GM19397 (cell line): ENCODE measurements around the gene DCC.
"Not testable (repeated sequence)": the region's sequence is repeated elsewhere in the genome, so short reads cannot be mapped to it uniquely, and the experiment has no call there.

Source experiments
- ATAC-seq: cut with Tn5 transposase; IDR thresholded peaks from one replicate; pipeline ENCODE4 v1.9.1; 2021; ENCODE audit warnings: mild to moderate bottlenecking, moderate library complexity; ENCODE audit not compliant: unreplicated experiment

Gene DCC

DNA sequence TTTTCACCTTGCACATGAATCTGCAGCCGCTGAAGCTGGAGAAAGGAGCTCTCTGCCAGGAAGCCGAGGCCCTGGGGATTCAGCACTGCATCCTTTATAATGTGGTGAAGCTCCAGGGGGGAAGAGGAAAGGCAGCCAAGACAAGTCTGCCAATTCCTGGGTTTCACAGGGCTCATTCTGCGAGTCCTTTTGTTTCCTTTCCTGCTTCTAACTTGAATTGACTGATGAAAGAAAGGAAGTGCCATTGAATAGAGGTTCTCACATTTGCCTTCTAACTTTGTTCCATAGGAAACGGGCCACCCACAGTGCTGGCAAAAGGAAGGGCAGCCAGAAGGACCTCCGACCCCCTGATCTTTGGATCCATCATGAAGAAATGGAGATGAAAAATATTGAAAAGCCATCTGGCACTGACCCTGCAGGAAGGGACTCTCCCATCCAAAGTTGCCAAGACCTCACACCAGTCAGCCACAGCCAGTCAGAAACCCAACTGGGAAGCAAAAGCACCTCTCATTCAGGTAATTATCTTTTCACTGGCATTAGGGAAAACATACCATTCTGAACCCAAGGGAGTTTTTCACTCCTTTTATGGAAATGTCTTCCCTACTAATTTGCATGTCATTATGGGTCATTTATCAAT, 1119.1 kb downstream of the DCC start:
- ATAC-seq, result no peak

DNA sequence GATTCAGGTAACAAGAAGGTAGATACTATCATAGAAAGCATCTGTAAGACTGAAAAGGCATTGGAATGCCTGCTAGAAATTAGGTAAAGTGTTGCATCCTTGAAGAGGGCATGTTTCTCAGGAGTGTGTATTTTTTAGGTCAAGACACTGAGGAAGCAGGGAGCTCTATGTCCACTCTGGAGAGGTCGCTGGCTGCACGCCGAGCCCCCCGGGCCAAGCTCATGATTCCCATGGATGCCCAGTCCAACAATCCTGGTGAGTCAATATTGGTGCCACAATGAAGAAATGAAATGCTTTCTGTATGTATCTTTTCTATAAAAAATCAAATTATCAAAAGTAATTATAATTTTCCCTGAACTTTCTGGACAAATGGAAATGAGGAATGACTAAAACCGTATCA, 1127.8 kb downstream of the DCC start:
- no peak for ATAC-seq

DNA sequence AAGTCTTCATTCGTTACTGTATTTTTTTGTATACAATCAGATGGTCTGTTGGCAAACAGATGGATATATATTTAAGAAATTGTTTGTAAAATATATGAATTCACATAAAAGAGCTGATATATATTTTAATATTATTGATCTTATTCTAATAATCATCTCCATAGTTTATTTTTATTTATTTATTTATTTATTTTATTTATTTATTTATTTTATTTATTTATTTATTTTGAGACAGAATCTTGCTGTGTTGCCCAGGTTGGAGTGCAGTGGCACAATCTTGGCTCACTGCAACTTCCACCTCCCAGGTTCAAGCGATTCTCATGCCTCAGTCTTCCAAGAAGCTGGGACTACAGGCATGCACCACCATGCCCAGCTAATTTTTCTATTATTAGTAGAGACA, 1128.2 kb downstream of the DCC start:
- ATAC-seq, result not testable (repeated sequence)

DNA sequence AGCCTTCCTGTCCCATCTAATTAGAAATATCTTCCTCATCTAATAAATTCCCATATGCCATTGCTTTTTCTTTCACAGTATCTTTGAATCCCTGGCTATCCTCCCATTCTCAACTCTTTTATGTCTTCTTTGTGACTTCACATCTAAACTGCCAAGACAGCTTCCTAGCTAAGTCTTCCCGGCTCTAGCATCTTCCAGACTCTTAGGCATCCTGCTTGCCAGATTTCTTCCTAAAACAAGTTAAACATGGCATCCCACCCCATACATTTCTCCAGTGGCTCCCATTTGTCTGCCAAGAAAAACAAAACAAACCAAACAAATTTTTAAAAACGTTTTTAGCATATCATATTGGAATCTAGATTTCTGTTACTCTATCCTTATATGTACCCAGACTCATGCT, 1132.5 kb downstream of the DCC start:
- no peak for ATAC-seq

DNA sequence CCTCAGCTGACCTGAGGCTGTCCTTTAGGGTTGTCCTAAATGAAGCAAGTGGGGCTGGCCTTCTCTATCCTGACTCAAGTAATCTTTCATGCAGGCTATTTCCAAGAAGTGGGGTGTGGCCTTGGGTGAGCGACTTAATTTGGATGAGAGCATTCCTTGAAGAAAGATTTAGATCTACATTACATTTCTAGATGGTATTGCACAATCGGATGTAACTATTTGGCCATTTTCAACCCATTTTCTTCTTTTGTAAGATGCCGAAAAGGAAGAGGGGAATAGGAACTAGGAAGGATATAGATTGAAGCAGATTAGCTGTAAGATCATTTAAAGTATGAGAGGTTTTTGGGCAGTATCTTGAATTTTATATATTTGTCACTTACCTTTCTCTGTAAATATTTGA, 1138.2 kb downstream of the DCC start:
- ATAC-seq, result no peak

DNA sequence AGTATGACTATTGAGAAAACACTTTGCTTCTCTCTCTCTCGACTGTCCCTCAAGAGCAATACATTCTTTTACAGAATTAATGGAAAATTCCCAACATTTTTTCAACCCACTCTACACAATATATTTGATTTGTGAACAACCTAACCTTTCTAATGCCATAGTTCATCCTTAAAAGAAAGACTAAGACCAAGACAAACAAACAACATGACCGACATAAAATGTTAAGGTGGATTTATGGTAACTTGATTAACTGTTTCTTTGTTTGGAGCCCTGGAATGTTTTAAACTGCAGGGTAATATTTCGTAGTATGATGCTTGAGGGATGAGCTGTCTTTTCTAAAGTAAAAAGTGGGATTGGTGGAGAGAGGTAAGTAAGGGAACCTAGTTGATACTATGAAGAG, 1146.3 kb downstream of the DCC start:
- ATAC-seq, result no peak

DNA sequence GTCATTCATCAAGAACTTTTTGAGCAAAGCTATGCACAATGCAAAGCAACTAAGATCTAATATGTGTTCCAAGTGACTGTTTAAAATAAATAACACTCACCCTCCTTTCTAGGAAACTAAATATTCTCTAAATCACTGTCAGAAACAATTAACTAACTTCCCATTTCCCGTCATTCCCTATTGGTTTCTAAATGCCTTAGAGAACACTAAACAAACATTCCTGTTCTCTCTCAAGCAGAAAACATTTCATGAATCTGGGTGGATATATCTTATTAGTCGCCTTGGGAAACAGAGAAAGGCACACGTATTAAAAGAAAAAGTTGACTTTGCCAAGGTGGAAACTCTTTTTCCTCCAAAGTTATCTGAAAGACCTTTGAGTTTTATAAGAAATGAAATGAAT, 1149.3 kb downstream of the DCC start:
- no peak for ATAC-seq

DNA sequence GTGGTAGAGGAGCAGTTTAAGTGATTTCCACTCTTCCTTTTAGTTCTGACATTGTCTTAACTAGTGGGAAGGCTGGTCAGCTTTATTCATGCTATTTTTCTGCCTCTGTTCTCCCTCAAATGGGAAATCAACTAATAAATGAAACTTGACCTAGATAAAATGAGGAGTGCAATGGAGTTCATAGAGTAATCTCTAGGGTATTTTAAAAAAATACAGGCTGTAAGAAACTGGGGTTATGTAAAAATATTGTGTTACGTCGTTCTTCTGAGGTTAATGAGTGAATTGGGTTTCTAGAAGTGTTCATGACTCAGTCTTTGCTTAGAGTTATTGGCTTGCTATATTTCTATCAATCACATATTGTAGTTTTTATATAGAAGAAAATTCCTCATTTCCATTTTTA, 1150.0 kb downstream of the DCC start:
- no peak for ATAC-seq

DNA sequence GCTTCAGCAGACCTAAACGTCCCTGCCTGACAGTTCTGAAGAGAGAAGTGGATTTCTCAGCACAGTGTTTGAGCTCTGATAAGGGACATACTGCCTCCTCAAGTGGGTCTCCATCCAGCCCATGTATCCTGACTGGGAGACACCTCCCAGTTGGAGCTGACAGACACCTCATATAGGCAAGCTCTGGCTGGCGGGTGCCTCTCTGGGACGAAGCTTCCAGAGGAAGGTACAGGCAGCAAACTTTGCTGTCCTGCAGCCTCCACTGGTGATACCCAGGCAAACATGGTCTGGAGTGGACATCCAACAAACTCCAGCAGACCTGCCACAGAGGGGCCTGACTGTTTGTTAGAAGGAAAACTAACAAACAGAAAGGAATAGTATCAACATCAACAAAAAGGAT, 1156.0 kb downstream of the DCC start:
- no peak for ATAC-seq

DNA sequence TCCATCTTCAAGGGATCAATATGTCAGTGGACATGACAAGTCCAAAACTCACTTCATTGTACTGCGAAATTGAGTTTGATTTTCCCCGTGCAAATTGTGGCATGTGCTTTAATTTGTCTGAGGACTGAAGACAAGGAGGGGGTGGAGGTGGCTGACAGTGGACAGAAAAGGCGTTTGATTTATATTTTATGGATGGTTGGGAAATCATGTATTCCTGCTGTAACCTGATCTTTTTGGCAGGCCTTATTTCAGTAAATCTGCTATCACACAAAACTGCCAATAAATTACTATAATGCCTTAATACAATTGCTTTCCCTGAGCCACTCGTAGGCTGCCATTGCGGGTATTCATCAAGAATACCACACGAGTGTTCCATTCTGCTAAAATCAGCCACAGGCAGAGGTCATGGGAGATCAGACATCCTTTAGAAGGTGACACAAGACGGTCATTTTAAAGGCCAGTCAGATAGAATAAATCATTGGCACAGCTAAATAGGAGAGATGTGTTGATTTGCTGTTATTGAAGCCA, 1164.0 kb downstream of the DCC start:
- ATAC-seq, result no peak

DNA sequence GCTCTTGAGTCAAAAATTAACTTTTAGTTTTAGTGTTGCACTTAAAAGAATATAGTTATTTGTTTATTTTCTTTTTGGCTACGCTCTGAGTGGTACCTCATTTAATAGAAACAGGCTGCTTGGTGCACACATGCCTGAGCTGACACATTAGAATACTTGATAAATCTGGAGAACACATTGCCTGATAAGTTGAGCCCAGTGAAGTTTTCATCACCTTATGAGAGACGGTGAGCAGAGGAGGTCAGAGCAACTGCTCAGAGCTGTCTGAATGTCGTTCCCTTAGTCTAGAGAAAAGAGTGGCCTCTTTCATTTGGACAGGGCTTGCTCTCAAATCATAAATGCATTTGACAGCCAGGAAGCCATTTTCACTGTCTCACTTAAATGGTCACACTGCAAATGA, 1168.5 kb downstream of the DCC start:
- ATAC-seq, result no peak

DNA sequence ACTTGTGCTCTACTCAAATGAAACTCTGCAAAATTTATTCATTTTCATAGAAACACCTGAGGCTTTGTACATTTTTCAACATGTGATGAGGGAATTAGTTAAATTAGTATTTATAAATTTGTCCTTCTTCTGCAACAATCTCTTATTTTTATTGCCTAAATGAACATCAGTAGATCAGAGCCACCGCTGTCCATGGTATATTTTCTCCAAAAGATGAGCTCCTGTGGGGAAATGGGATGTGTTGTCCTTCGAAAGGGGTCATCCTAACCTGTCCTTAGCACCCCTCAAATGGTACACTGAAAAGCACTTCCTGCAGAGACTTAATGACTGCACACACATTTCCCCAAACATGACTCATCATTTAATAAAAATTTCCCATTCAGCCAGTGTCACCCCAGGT, 1169.9 kb downstream of the DCC start:
- ATAC-seq, result no peak

DNA sequence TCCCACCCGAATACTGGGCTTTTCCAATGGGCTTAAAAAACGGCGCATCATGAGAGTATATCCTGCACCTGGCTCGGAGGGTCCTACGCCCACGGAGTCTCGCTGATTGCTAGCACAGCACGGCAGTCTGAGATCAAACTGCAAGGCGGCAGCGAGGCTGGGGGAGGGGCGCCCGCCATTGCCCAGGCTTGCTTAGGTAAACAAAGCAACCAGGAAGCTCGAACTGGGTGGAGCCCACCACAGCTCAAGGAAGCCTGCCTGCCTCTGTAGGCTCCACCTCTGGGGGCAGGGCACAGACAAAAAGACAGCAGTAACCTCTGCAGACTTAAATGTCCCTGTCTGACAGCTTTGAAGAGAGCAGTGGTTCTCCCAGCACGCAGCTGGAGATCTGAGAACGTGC, 1171.7 kb downstream of the DCC start:
- not testable (repeated sequence) for ATAC-seq

DNA sequence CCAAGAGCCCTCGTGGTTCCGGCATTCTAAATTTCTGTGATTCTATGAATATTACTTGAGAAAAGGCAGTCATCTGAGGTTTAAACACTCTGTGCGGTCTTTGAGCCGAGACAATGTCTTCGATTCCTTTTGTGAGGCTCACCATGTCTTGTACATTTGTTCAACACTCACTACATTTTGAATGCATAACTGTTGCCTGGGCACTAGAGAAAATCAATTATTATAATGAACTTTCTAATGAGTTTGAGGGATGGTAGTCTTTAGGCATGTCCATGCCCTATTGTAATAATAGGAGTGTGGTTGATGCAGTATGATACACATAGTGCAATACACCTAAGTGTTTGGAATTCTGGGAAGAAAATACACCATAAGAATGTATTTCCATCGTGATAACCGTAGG, 1181.1 kb downstream of the DCC start:
- no peak for ATAC-seq

DNA sequence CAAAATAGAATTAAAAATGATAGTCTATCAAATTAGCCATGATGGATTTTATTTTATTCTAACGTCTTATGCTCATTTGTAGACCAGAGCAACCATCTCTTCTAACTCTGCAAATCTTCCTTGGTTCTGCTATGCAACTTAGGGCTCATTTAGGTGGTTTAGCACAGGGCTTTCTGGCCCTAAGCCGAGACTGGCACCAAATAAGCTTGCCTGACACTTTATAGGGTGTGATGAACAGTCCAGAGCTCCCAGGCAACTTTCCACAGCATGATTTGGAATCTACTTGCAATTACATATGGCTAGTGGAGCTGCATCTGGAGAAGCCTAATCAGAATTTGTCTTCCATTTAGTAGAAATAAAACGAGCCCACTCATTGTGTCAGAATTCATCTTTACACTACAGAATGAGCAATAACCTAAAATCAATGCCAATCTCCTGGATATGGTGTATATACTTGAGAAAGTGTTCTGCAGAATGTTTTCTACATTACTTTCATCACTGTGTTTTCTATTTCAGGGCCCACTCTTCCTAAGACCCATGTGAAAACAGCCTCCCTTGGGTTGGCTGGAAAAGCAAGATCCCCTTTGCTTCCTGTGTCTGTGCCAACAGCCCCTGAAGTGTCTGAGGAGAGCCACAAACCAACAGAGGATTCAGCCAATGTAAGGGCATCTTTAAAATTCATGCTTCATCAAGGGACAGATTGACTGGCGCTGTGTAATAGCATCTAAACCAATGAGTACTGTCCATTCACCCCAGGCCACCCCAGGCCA, 1186.3 kb downstream of the DCC start:
- no peak for ATAC-seq

DNA sequence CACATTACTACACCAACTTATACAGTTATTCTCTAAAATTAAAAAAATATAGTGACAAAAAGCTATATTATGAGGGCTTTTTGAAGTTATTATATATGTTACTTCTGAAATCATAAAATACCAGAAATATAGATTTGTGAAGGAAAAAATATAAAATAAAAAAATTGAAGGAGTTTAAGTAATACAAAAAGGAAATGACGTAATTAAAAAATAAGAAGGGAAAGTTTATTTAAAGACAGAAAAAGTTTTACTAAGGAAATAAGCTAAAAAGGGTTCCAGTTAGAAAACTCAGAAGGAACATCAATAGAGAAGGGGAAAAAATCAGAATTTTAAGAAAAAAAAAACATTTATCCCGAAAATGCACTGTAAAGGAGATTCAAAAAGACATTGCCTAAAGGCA, 1187.4 kb downstream of the DCC start:
- no peak for ATAC-seq

DNA sequence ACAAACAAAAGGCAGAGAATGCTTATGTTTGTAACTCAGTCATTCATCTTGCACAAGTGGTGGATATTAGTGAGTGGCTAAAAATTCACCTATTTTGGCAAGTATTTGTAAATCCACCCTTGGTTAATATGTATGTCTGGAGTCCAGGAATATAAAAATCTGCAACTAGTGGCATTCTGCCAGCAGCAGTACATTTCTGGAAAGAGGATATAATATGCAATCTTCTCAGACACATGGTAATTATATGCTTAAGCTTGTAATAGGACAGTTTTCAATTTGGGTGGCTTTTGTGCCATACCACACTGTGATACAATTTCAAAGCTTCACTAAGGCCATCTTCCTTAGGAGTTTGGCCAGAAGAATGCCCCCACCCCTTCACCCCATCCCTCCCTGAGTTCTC, 1191.2 kb downstream of the DCC start:
- no peak for ATAC-seq

DNA sequence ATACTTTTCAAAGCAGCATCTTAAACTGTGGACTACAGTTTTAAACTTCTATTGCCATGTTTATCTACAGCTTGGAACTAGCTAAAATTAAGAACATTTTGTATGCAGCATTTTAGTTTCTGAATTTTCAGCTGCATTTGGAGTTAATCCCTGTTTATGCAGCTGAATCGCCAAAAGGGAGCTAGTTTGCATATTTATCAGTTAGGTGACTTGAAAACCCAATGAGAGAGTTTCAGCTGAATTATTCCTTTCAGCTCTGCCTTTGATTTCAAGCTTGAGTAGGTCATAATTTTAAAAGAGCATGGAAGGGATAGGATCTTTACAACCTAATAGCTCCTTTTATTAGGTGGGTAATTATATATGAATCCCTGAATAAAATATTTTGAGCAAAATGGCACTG, 1191.9 kb downstream of the DCC start:
- ATAC-seq, result no peak

DNA sequence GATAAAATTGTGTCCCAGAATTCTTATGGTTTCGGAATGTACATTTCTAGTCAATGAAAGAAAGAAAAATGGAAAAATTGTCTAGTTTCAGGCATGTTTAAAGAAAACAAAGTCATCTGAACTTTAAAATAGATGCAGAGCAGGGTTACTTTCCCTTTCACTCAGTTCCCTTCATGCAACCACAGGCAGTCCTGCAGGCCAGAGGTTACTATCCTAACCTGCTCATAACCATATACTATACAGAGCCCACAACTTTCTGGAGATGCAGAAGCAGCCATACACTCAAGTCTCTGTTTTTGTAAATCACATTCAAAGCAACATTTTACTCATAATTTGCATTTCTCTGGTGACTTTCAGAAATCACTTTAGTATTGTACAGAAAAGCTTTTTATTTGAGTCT, 1194.2 kb downstream of the DCC start:
- no peak for ATAC-seq

DNA sequence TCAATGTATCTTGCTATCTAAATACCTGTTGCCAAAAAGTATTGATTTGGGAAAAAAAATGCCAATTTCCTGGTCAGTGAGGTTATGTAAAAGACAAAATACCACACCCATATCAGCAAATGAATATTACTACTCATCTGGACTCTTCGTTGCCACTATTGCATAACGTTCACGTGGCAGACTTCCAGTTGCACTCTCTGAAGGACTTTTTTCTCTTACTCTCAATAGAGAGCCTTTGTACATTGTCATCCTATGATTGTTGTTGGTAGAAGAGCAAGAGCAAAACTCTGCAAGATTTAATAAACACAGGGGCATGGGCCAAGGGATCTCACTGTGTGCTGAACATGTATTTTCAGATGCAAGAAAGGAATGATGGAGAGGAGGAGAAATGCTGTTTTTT, 1194.7 kb downstream of the DCC start:
- no peak for ATAC-seq

DNA sequence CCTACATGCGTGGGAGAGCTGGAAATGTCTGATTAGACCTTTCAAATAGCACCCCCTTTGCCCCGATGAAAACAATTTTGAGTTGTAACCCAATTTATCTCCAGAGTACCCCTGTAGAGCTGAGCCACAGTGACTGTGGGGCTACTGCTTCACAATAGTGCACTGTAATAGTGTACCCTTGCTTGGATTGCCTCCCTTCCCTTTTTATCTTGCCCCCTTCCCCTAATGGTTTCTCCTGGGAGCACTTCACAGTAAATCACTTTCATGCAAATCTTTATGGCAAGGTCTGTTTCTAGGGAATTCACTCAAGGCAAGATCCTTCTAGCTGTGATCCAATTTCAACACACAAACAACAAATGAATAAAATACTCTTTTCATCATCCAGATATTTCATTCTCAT, 1196.9 kb downstream of the DCC start:
- no peak for ATAC-seq

DNA sequence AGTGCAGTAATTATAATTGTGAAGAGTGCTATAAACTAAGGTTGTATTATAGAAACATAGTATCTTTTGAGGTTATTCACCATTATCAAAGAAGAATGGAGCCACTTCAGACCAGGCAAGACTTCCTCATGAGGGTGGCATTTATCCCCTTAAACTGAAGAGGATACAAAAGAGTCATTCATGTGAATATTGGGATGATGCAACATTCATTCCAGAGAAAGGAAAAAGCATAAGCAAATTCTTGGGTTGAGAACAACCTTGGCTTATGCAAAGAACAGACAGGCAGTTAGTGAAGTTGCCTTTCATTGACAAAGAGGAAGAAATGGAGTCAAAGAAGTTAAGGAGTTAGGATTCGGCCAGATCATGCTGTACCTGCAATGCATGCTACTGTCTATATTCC, 1201.9 kb downstream of the DCC start:
- no peak for ATAC-seq

DNA sequence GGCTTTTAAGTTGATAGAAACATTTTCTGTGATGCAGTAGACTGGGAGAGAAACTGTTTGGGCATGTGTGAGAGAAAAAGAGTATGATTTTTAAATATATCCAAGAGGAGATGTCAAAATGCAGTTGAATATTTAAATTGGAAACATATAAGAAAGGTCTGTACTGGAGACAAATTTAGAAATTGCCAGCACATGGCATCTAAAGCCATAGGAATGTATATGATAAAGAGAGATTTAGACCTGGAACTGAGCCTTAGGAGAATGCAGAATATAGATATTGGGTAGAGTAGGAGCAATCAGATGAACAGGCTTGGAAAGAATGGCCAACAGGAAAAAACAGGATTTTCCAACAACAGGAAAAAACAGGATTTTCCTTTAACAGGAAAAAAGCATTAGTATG, 1203.7 kb downstream of the DCC start:
- no peak for ATAC-seq
